8988T (cell line): Measurements from ENCODE around the gene ADGRV1.
"Not testable (repeated sequence)": the region's sequence is repeated elsewhere in the genome, so short reads cannot be mapped to it uniquely, and the experiment has no call there.

Experiments used
- DNase-seq: peaks from one replicate; pipeline ENCODE4 v3.0.0; 2011

Gene ADGRV1

DNA sequence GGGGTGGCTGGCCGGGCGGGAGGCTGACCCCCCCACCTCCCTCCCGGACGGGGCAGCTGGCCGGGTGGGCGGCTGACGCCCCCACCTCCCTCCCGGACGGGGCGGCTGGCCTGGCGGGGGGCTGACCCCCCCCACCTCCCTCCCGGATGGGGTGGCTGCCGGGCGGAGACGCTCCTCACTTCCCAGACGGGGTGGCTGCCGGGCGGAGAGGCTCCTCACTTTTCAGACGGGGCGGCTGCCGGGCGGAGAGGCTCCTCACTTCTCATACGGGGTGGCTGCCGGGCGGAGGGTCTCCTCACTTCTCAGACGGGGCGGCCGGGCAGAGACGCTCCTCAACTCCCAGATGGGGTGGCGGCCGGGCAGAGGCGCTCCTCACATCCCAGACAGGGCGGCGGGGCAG lies 37.2 kb downstream of the ADGRV1 start:
- not testable (repeated sequence) for DNase-seq

DNA sequence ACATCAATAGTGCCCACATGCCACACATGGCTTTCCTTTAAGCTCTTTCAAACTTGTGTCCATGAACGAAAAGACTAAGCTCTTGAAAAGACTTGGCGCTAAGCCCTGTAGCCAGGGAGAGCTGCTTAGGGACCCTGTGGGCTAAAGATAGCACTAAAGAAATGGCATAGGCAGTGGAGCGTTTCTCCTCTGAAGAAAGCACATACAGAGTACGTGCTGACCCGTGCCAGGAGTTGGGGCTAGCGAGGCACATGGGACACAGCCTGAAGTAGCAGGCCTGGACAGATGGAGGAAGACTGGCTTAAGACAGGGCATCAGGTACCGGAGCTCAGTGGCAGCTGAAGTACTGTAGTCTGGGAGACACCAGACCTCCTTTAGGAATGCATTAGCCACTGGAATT lies 39.7 kb downstream of the ADGRV1 start:
- no peak for DNase-seq

DNA sequence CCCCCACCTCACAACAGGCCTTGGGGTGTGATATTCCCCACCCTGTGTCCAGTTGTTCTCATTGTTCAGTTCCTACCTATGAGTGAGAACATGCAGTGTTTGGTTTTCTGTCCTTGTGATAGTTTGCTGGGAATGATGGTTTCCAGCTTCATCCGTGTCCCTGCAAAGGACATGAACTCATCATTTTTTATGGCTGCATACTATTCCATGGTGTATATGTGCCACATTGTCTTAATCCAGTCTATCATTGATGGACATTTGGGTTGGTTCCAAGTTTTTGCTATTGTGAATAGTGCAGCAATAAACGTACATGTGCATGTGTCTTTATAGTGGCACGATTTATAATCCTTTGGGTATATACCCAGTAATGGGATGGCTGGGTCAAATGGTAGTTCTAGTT lies 41.7 kb downstream of the ADGRV1 start:
- DNase-seq = not testable (repeated sequence)

DNA sequence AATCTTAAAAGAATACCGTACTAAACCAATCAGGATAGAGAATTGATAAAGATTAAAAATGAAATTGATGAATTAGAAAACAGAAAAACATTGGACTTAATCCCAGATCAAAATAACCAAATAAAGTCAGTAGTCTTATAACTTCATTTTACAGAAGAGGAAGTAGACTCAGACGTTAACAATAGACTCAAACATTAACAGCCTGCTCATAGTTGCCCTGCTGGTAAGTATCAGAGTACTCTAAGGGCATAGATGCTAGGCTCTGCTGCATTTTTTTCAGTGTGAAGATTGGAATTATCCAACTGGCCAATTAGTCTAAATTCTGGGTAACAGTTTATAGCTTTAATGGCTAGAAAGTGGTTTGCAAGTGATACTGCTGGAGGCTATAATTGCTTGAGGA lies 42.9 kb downstream of the ADGRV1 start:
- no peak for DNase-seq

DNA sequence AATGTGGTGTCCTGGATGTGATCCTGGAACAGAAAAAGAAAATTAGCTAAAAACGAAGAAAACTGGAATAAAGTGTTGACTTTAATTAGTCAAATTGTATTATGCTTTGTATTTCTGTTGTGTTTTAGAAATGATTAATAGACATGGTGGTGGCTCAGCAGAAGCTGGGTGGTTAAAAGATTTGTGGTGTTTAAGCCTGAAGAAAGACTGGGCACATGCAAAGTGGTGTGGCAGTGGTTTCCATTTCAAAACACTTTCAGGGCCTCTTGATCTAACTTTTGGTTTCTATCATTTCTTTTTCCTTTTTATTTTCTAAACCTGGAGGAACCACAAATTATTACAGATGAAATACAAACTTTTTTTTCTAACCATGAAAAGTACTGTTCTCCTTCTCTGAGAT lies 44.1 kb downstream of the ADGRV1 start:
- no peak for DNase-seq

DNA sequence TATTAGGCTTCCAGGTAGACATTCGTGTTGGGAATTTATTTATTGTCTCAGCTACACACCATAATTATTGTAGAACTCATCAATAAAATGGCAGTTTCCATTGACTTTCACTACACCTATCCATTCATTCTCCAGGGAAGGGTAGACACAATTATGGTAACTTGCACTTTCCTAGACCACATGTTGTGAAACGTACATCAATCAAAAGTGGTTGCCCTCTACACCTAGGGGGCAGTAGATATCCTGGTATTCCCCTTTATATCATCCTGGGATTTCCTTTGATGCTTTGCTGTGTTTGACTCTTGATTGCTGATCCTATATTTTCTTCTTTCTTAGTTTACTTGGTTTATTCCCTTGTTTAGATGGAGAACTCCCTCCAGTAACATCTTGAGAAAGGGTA lies 47.9 kb downstream of the ADGRV1 start:
- no peak for DNase-seq

DNA sequence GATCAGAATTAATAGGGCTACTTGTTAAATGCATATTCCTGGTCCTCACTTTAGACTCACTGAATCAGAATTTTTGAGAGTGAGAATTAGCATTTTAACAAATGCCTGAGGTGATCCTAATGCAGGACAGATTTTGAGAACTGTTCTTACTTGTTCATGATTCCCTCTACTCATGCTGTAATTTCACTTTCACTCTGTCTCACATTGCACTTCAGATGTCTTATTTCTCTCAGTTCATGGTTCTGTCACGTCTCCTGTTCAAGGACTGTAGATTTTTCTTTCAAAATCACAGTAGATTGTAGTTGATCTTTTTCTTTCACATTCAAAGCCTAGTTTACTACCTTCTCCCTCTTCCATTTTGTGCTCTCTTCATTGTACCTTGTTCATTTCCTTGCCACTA lies 54.3 kb downstream of the ADGRV1 start:
- DNase-seq = no peak

DNA sequence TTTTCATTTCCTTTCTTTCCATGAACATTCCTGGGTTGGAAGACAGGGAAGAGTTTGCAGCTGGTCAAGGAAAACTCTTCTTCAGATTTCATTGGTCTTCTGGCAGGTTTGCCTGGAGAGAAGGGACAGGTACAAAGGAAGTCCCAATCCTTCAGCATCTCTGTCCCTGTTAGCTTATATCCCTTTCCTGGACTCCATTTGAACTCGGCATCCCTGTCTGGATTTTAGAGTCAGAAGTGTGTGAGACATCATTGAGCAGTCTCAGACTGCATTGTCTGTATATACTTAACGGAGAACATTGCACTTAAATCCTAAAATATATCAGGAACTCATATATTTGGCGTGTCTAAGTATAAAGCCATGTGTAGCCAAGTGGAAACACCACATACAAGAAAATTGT lies 54.9 kb downstream of the ADGRV1 start:
- DNase-seq = no peak

DNA sequence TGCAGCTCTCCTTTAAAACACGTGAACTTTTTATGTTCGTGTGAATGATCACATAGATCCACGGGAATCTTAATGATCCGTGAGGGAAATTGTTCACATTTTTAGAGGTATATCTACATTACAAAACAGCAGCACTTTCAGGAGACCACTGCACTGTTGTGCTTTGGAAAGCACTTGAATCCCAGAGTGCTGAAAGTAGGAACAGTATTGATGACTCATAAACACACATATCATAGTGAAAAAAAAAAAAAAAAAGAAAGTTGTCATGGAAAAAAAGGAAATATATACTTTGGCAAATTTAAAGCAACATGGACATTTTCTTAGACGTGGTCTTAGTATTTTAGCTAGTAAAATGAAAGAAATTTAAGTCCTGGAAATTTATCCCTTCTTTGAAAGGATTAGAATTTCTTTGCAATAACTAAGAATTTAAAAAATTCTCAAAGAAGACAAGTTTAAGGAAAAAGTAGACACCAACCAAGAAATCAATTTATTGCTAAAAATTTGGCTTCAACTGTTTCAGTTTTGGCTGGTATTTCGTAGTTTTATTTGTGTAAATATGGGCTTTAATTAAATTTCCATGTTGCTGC lies 55.4 kb downstream of the ADGRV1 start:
- no peak for DNase-seq

DNA sequence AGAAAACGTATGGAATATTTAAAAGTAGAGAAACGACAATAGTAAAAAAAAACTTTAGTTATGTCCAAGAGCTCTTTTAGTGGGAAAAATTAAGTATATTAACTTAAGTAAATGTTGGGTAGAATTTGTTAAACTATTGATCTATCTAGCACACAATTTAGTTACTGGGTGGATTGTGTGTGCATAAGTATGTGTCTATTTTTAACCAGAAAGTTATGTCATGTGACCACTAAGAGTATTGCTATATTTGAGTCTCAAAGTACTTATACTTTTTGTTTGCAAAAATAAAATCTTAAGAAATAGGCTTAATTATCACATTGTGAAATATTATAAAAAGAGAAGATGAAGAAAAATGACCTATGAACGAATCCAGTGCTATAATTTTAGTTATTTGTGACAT lies 56.8 kb downstream of the ADGRV1 start:
- no peak for DNase-seq

DNA sequence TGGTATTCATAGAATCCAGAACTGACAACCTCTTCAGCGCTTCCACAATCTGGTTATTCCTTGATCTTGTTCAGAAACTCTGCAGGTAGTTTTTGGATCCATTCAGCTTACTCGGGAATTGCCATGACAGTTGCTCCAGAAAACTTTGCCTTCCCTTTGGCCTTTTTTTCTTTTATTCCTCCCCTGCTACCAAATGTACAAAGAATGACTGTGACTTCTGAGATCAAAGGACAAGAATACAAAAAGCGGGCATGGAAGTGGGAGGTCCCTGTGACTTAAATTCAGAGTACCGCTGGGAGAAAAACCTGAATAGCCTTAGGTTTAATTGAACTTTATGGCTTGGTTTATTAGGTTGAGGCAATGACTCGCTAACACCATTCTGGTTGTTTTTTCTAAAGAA lies 59.5 kb downstream of the ADGRV1 start:
- DNase-seq = no peak

DNA sequence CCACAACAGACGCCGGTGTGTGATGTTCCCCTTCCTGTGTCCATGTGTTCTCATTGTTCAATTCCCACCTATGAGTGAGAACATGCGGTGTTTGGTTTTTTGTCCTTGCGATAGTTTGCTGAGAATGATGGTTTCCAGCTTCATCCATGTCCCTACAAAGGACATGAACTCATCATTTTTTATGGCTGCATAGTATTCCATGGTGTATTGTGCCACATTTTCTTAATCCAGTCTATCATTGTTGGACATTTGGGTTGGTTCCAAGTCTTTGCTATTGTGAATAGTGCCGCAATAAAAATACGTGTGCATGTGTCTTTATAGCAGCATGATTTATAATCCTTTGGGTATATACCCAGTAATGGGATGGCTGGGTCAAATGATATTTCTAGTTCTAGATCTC lies 61.2 kb downstream of the ADGRV1 start:
- DNase-seq = not testable (repeated sequence)

DNA sequence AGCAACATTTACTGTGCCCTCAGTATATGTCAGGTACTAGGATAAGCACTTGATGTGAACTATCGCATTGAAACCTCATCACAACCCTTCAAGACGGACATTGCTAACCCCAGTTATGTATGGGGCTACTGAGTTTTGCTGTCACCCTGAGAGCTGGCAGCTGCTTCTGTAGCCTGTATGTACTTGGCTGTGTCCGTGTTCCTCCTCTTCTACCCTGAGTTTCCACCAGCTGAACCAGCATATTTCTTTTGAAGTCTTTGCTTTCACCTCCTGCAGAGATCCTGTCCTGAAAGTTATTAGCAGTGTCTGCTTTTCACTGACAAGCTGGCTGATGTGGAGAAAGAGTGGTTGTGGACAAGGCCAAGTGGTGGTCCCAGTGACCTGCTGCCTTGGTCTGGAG lies 63.3 kb downstream of the ADGRV1 start:
- DNase-seq = no peak

DNA sequence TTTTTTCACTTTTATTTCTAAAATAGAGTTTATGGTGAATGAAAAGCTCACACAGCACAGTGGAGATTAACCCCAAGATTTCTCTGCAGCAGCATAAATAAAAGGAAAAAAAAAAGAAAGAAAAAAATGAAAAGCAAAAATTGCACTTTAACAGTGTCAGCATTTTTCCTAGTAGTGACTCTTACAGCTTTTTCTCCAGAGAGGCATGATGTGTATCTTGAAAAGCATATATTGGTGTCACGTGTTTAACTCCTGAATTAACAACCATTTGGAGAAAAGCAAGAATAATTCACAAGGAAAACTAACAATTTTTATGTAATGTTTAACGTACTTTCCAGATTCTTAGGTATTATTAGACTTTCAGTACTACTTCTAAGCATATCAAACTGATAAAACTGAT lies 67.9 kb downstream of the ADGRV1 start:
- no peak for DNase-seq

DNA sequence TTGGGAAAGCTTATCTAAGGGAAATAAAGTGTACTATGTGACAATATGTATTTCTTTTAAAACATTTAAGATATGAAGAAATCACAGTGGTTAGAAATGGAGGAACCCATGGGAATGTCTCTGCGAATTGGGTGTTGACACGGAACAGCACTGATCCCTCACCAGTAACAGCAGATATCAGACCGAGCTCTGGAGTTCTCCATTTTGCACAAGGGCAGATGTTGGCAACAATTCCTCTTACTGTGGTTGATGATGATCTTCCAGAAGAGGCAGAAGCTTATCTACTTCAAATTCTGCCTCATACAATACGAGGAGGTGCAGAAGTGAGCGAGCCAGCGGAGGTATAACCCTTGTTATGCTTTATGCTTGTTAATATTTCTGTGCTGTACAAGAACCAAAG lies 69.9 kb downstream of the ADGRV1 start:
- no peak for DNase-seq

DNA sequence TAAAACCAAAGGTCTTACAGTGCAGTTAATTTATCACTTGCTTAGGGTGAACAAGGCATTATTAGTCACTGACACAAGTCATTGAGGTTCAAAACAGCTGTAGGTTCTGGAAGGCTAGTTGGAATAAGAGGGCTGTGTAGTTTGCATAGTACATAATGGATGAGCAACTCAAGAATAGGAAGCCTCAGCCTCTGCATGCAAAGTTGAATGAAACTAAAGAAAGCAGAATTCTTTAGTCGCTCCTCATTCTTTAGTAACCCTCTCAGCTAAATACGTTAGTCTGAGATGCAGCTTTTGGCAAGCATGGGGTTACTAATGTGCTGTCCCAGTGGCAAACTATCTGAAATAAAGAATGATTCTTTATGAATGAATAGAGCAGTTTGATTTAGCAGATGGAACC lies 74.2 kb downstream of the ADGRV1 start:
- no peak for DNase-seq

DNA sequence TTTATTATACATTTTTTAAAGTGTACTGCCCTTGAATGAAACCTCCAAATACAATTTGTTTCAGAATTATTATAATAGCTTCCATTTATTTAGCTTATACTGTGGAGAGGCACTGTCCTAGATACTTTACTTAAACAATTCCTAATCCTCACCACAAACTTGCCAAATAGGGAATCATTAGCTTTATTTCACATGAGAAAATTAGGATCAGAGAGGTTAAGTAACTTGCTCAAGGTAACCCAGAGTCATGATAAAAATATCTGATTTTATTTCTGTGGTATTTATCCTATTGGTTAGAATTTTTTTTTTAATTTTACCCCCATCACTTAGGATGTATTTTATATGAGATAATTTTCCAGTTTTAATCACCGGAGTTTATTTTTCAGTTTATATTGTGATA lies 78.4 kb downstream of the ADGRV1 start:
- DNase-seq = no peak

DNA sequence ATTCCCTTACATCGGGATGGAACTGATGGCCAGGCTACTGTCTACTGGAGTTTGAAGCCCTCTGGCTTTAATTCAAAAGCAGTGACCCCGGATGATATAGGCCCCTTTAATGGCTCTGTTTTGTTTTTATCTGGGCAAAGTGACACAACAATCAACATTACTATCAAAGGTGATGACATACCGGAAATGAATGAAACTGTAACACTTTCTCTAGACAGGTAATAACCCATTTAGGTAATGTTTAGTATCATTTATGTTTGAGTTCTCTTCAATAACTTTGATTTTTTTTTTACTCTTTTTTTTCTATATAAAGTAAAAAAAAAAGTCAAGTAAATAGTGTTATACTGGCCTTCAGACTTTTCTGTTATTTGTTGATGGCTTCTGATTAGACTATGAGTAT lies 79.1 kb downstream of the ADGRV1 start:
- no peak for DNase-seq

DNA sequence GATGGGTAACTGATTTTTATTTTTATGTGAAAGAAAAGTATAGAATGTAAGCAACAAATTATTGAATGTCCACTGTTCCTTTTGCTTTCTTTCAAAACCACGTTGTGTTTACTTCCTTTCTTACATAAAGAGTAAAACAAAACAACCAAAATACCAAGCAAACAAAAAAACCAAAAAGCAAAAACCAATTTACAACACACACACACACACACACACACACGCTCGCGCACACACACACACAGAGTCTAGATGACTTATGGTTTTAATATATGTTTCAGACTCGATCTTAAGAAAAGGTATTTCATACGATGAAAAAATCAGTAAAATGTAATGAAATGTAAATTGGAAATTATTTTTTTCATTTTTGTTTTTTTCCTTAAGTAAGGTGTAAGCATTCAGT lies 80.3 kb downstream of the ADGRV1 start:
- no peak for DNase-seq

DNA sequence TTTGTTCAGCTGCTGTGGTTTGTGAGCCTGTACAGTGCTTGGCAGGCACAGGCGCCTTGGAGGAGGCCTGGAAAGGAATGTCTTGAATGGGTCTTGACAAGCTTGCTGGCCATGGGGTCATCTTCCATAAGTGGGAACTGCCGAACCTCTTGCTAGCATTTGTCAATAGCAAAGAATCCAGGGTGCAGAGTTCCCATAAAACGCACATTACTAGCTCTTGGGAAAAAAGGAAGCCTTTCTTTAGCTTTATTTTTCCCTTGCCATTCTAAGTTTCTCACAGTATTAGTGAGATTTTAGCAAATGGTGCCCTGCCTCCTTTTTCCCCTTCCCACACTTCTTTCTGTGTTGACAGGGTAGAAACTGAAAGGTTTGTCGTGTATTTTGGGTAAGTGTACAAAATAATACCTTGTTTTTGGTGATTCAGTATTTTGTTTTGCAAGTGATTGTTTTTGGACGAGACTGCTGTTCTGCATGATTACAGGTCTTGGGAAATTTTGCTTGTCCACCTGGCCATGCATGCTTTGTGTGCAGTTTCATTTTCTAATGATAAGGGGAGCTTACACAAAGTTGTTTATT lies 82.0 kb downstream of the ADGRV1 start:
- DNase-seq = no peak

DNA sequence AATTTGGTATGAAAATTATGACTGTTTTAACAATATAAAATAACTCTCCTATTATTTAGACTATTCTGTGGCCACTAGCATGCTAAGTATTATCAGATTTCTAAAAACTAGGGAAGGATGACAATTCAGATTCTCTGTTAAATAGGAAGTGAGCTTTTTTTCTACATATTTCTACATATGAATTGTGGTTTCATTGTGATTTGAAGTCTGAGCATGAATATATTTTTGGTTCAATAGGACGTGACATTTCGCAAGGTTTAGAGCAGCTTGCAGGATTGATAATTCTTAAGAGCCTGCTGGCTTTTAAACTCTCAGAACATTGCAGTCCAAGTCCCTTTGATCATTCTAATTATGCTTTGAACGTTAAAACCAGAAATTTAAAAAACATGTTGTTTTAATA lies 82.9 kb downstream of the ADGRV1 start:
- no peak for DNase-seq

DNA sequence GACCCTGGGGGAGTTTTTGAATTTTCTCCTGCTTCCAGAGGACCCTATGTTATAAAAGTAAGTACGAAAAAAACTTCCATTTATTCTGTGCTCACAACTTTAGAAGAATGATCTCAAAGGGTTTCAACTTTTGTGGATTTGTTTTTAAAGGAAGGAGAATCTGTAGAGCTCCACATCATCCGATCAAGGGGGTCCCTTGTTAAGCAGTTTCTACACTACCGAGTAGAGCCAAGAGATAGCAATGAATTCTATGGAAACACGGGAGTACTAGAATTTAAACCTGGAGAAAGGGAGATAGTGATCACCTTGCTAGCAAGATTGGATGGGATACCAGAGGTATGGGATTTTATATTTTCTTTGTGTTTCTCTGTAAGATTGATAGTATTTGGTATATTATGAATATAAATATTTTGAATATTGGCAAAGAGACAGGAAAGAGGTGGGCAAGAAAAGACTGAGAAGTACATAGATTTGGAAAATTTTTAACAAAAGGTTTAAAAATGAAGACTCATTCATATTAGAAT lies 84.2 kb downstream of the ADGRV1 start:
- DNase-seq = no peak

DNA sequence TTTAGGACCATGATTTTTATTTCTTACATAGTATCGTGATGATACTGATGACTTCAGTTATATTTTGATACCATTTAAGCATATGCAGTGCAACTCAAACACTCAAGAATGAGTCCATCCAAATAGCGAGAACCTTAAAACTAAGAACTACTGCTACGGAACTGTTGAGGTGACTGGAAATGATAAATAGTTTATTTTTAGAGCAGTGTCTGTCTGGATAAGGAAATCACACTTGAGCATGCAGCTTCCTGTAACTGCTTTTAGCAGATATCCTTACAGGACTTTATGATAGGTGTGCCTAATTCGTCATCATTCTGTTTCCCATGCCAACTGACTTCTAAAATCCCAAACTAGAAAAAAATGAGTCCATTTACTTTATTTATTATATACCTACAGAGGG lies 85.5 kb downstream of the ADGRV1 start:
- no peak for DNase-seq

DNA sequence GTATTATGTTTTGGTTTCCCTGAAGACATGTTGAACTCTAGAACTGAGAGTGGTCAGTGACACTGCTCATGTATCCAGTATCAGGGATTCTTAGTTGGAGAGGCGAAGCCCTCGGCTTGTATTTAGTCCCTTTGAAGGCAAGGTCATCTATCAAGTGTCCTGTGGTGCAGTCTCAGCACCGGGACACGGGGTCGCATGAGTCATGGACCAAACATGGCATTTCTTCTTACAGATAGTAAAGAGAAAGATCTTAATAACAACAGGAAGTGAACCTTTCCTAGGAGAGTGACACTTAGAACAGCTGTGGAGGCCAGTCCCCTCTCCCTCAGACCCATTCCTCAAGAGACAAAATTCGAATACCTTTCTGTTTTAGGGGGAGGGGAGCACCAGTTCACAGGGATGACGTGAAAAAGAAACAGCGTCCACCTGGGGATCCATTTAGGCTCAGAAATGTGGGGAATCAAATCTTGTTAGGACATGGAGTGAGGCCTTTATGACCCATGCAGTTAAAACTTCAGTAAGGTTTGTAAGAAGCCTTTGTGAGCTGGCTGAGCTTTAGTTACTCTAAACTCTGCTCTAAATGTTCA lies 86.5 kb downstream of the ADGRV1 start:
- no peak for DNase-seq

DNA sequence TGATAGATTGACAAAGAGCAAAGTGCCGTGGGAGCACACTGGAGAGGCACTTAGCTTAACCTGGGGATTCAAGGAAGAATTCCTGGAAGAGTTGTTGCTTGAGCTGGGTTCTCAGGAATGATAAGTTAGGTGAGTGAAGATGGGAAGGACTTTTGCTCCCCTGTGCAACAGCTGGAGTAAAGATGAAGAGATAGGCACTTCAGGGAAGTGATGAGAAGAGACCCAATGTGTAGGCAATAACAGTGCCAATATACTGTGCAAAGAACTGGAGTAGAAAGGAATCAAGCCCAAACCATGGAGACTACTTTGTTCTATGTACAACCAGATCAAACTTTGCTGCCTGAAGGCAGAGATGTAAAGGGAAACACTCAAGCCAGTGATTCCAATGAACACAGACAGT lies 92.2 kb downstream of the ADGRV1 start:
- no peak for DNase-seq
